ENCODE measurements around the gene PAQR7.

- TF ChIP-seq CTCF (IDR thresholded peaks at IDR 0.05) (no peak), ZFX (IDR thresholded peaks at IDR 0.05; ENCODE audit: borderline replicate concordance) (no peak)
Measured at GRCh38 chr1:25880518-25880917, 5.0 kb upstream of the PAQR7 start.
